SK-N-SH (cell line): ENCODE data around the gene COL4A2. TPM values are rescaled to one million over a fixed set of nuclear protein-coding genes. Genes with fewer than 3 reads are reported as not detected.
A peak's percentile ranks its signal among the peaks of the same experiment; 100 is the strongest.

Source experiments
- CTCF ChIA-PET: fragments of 300-600, 350-600 bp; formaldehyde crosslinking; extraction: SDS; loops from one replicate; lab custom pipeline; 2021; lab: Yijun Ruan, JAX
- POLR2A ChIA-PET: fragments of 350-600 bp; sonication (Branson Sonifier 250); formaldehyde crosslinking; extraction: SDS; loops from one replicate; lab custom pipeline; 2020; ENCODE audit warnings: antibody characterized with exemption, inconsistent platforms; lab: Yijun Ruan, JAX
- DNase-seq: peaks from one replicate; pipeline ENCODE4 v3.0.0; 2012
- H2AFZ ChIP-seq: fragments of 200-600 bp; sonication (generic); 2 replicates; pipeline ENCODE4 v1.8.1; 2016; ENCODE audit warnings: antibody characterized with exemption, mild to moderate bottlenecking, low read depth
- H3F3A ChIP-seq: fragments of 200-600 bp; sonication (generic); replicated peaks from 2 replicates; pipeline ENCODE3; 2016; ENCODE audit warnings: antibody characterized with exemption, mild to moderate bottlenecking; ENCODE audit not compliant: insufficient read depth
- H3K27ac ChIP-seq, 2 experiments: fragments of 200-500 bp in 1 of 2; fragments of 200-600 bp in 1 of 2; sonication (Bioruptor generic) in 1 of 2; sonication (generic), shearing (Covaris generic) in 1 of 2; 2 replicates each; pipeline versions ENCODE4 v1.5.1 to v1.6.1; 2014 to 2016; ENCODE audit warnings: low read depth in 2 of 2, inconsistent platforms in 1 of 2, low read length in 1 of 2, mild to moderate bottlenecking in 1 of 2, mixed read lengths in 1 of 2
- H3K27me3 ChIP-seq: fragments of 200-600 bp; sonication (generic), shearing (Covaris generic); 2 replicates; pipeline ENCODE4 v1.6.1; 2016; ENCODE audit warnings: mixed run types; ENCODE audit not compliant: insufficient read depth
- H3K36me3 ChIP-seq, 2 experiments: fragments of 200-500 bp in 1 of 2; fragments of 200-600 bp in 1 of 2; sonication (Bioruptor generic) in 1 of 2; sonication (generic) in 1 of 2; replicated peaks in 1 of 2; 2 replicates each; pipeline versions ENCODE3 to v1.5.1; 2014 to 2016; ENCODE audit warnings: low read length in 1 of 2, mild to moderate bottlenecking in 1 of 2; ENCODE audit not compliant: insufficient read depth in 2 of 2, control insufficient read depth in 1 of 2
- H3K4me1 ChIP-seq, 2 experiments: fragments of 200-500 bp in 1 of 2; fragments of 200-600 bp in 1 of 2; sonication (Bioruptor generic) in 1 of 2; sonication (generic), shearing (Covaris generic) in 1 of 2; 2 replicates each; pipeline versions ENCODE4 v1.5.1 to v1.6.1; 2014 to 2016; ENCODE audit warnings: low read depth in 1 of 2, low read length in 1 of 2, mixed run types in 1 of 2; ENCODE audit not compliant: insufficient read depth in 2 of 2, control insufficient read depth in 1 of 2
- H3K4me2 ChIP-seq: fragments of 200-600 bp; sonication (generic), shearing (Covaris generic); 2 replicates; pipeline ENCODE4 v1.6.1; 2017; ENCODE audit warnings: mixed run types
- H3K4me3 ChIP-seq, 2 experiments: fragments of 200-500 bp in 1 of 2; fragments of 200-600 bp in 1 of 2; sonication (Bioruptor generic) in 1 of 2; sonication (generic), shearing (Covaris generic) in 1 of 2; 2 replicates each; pipeline versions ENCODE4 v1.5.1 to v1.8.1; 2014 to 2016; ENCODE audit warnings: low read depth in 2 of 2, inconsistent platforms in 1 of 2, low read length in 1 of 2, mild to moderate bottlenecking in 1 of 2, mixed read lengths in 1 of 2, moderate library complexity in 1 of 2
- H3K79me2 ChIP-seq: fragments of 200-600 bp; sonication (generic); 2 replicates; pipeline ENCODE4 v1.8.1; 2017; ENCODE audit warnings: mild to moderate bottlenecking; ENCODE audit not compliant: insufficient read depth
- H3K9ac ChIP-seq: fragments of 200-600 bp; sonication (generic); 2 replicates; pipeline ENCODE4 v1.6.1; 2017; ENCODE audit warnings: mixed run types
- H3K9me2 ChIP-seq: fragments of 200-600 bp; sonication (generic); 2 replicates; pipeline ENCODE4 v1.6.1; 2017; ENCODE audit warnings: mixed run types
- H3K9me3 ChIP-seq: fragments of 200-600 bp; sonication (generic); 2 replicates; pipeline ENCODE4 v1.6.1; 2017; ENCODE audit warnings: mixed run types, mild to moderate bottlenecking, moderate library complexity
- H4K20me1 ChIP-seq: fragments of 200-600 bp; sonication (generic); 2 replicates; pipeline ENCODE4 v1.6.1; 2017; ENCODE audit warnings: mild to moderate bottlenecking, mixed run types; ENCODE audit not compliant: insufficient read depth
- CHD2 ChIP-seq: fragments of 150-350 bp; IDR thresholded peaks from 2 replicates; pipeline ENCODE4 v1.6.1; 2018; ENCODE audit warnings: low read length; ENCODE audit not compliant: partially characterized antibody
- FOSL2 ChIP-seq: IDR thresholded peaks from 2 replicates; pipeline ENCODE4 v1.4.0; 2012; ENCODE audit warnings: low read depth, mild to moderate bottlenecking, moderate library complexity, borderline replicate concordance
- FOXM1 ChIP-seq: IDR thresholded peaks from 2 replicates; pipeline ENCODE4 v1.4.0; 2012; ENCODE audit warnings: low read depth, mild to moderate bottlenecking
- GABPA ChIP-seq: IDR thresholded peaks from 2 replicates; pipeline ENCODE4 v1.4.0; 2012; ENCODE audit warnings: low read depth, mild to moderate bottlenecking
- NFIC ChIP-seq: IDR thresholded peaks from 2 replicates; pipeline ENCODE4 v1.4.0; 2012; ENCODE audit warnings: borderline replicate concordance
- PBX3 ChIP-seq: IDR thresholded peaks from 2 replicates; pipeline ENCODE4; 2012
- RFX5 ChIP-seq: IDR thresholded peaks from 2 replicates; pipeline ENCODE4 v1.6.1; 2012; ENCODE audit warnings: mild to moderate bottlenecking, improper control_type of control experiment, low read length
- TAF1 ChIP-seq: IDR thresholded peaks from 2 replicates; pipeline ENCODE4 v1.6.1; 2012; ENCODE audit warnings: low read depth, mild to moderate bottlenecking, low read length, moderate library complexity, borderline replicate concordance
- TCF12 ChIP-seq: IDR thresholded peaks from 2 replicates; pipeline ENCODE4 v1.4.0; 2012
- TEAD4 ChIP-seq: IDR thresholded peaks from 2 replicates; pipeline ENCODE4 v1.4.0; 2012; ENCODE audit warnings: mild to moderate bottlenecking, borderline replicate concordance; ENCODE audit not compliant: insufficient read depth
- YY1 ChIP-seq: IDR thresholded peaks from 2 replicates; pipeline ENCODE4 v1.4.0; 2012; ENCODE audit warnings: low read depth, mild to moderate bottlenecking
- WGBS: methylation state at CpG from one replicate; pipeline ENCODE4 v1.1.6; 2017; ENCODE audit warnings: low lambda C conversion rate; 5-methylcytosine and 5-hydroxymethylcytosine counted together
- polyA plus RNA-seq, 3 experiments: library from polyadenylated mRNA; depleted of rRNA; stranded (reverse); fragments of >200 nt; gene quantifications; 2 replicates each; pipeline ENCODE4 v1.2.3, GENCODE V29; 2012
- TF ChIP-seq, protein P1 (sequence below): IDR thresholded peaks from 2 replicates; pipeline ENCODE4 v1.4.0; 2012; ENCODE audit warnings: low read depth, borderline replicate concordance
- TF ChIP-seq, protein P2 (sequence below): IDR thresholded peaks from 2 replicates; pipeline ENCODE4 v1.6.1; 2012; ENCODE audit warnings: mild to moderate bottlenecking, low read depth, low read length, moderate library complexity

Gene COL4A2
- polyA plus RNA-seq, 1 of the 3 experiments (the other 2 are of a cell fraction), result 137 TPM

DNA sequence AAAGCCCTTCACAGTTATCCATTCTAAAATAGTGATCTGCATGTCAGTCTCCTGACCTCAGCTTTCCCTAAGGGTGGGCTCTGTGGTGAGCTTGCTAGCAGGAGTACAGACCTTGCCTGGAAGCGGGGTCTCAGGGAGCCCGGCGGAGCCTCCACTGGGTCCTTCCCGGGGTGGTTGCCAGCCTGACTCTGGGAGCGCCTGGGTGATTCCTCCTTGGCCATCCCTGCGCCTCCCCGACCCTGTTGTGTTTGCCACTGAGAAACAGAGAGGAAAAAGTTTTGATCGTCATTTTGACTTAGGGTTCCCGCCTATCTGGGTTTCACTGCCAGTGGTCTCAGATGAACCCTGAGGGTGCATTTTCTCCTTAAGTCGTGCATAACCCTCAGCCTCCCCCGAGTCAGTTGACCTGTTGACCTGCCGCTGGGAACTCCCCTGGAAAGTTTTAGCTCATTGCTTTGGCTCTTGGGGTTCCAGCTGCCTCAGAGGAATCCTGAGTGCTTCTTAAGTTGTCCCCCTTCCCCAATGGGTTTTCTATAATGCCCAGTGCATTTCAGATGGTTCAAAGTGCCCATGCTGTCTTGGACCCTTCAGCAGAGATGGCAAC is 136.6 kb downstream of the COL4A2 start:
- Histone ChIP-seq H3K4me1 (peaks cover 9 to 12% of the 10 kb centered on the region in 2 experiments; a peak in 3 of 4 replicates), H3F3A (no peaks in the 10 kb centered on the region), H2AFZ (0 out of 2 replicates have a peak overlapping the region, but pooled peaks have one; percentile 64), H3K4me3 (no peak overlapping the region), H3K27me3 (no peaks in the 10 kb centered on the region), H3K4me2 (peak overlapping the region; percentile 31; the same call in 1 of the 2 replicates), H3K9me3 (no peaks in the 10 kb centered on the region), H3K36me3 (peaks cover 6 to 35% of the 10 kb centered on the region in 2 experiments), H3K9me2 (no peaks in the 10 kb centered on the region), H3K27ac (peak overlapping the region in 1 of 2 experiments; percentile 30; a peak in 2 of 4 replicates), H3K9ac (no peak overlapping the region)
- WGBS, result 100% methylated on average over 7 of the region's 12 CpGs
- no peak for DNase-seq
- CTCF ChIA-PET, result interaction anchor here (0.8 to 2.5 kb wide), 5 partner anchors 9 to 197 kb away, joined by 3 to 15 read pairs (median 3); no protein-coding TSS in a partner anchor
- POLR2A ChIA-PET, result no interaction called here
- TF ChIP-seq TEAD4 (no peak), GABPA (no peak), TAF1 (no peak), YY1 (no peak), FOXM1 (no peak), RFX5 (no peak), TCF12 (no peak), NFIC (no peak), CHD2 (no peak), FOSL2 (no peak), PBX3 (no peak)
- TF ChIP-seq, protein P1, sequence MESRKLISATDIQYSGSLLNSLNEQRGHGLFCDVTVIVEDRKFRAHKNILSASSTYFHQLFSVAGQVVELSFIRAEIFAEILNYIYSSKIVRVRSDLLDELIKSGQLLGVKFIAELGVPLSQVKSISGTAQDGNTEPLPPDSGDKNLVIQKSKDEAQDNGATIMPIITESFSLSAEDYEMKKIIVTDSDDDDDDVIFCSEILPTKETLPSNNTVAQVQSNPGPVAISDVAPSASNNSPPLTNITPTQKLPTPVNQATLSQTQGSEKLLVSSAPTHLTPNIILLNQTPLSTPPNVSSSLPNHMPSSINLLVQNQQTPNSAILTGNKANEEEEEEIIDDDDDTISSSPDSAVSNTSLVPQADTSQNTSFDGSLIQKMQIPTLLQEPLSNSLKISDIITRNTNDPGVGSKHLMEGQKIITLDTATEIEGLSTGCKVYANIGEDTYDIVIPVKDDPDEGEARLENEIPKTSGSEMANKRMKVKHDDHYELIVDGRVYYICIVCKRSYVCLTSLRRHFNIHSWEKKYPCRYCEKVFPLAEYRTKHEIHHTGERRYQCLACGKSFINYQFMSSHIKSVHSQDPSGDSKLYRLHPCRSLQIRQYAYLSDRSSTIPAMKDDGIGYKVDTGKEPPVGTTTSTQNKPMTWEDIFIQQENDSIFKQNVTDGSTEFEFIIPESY, result no peak
- TF ChIP-seq, protein P2, sequence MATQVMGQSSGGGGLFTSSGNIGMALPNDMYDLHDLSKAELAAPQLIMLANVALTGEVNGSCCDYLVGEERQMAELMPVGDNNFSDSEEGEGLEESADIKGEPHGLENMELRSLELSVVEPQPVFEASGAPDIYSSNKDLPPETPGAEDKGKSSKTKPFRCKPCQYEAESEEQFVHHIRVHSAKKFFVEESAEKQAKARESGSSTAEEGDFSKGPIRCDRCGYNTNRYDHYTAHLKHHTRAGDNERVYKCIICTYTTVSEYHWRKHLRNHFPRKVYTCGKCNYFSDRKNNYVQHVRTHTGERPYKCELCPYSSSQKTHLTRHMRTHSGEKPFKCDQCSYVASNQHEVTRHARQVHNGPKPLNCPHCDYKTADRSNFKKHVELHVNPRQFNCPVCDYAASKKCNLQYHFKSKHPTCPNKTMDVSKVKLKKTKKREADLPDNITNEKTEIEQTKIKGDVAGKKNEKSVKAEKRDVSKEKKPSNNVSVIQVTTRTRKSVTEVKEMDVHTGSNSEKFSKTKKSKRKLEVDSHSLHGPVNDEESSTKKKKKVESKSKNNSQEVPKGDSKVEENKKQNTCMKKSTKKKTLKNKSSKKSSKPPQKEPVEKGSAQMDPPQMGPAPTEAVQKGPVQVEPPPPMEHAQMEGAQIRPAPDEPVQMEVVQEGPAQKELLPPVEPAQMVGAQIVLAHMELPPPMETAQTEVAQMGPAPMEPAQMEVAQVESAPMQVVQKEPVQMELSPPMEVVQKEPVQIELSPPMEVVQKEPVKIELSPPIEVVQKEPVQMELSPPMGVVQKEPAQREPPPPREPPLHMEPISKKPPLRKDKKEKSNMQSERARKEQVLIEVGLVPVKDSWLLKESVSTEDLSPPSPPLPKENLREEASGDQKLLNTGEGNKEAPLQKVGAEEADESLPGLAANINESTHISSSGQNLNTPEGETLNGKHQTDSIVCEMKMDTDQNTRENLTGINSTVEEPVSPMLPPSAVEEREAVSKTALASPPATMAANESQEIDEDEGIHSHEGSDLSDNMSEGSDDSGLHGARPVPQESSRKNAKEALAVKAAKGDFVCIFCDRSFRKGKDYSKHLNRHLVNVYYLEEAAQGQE, result no peak
- TF ChIP-seq, all 33 proteins: peak for 0
- Histone ChIP-seq H3K79me2 (no peaks in the 10 kb centered on the region), H4K20me1 (no peaks in the 10 kb centered on the region)
